ENCODE data around the gene PRAMEF14.
"Not testable (repeated sequence)": the region's sequence is repeated elsewhere in the genome, so short reads cannot be mapped to it uniquely, and the experiment has no call there.

PRAMEF14 gene

DNA sequence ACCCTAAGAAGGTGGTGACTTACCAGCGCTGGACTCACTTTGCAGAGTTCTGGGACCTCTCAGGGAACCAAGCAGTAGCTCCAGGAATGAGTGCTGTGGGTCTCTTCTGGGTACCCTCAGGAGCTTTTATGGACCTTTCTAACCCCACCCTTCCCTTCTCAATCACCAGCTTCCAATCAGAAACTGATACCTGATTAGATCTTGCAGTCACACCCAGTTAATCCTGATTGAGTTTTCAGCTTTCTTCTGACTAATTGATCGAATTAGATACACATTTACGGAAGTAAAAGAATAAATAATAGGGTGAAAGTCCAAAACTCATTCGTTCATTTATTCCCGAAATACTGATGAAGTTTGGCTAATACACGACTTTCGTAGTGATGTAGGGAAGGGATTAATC is at the start of gene PRAMEF14:
TSS of gene PRAMEF14 (minus strand) at position 101 of the 400 bp plus-strand sequence. CDS start 1,820 bp downstream, outside the sequence.
- not testable (repeated sequence) for DNase-seq

GRCh38 chr1:13395311-13395710 is 48.4 kb upstream of the PRAMEF14 start:
- DNase-seq, result not testable (repeated sequence)

- not testable (repeated sequence) for DNase-seq
Observed at GRCh38 chr1:13394761-13395160, 47.8 kb upstream of the PRAMEF14 start.

DNA sequence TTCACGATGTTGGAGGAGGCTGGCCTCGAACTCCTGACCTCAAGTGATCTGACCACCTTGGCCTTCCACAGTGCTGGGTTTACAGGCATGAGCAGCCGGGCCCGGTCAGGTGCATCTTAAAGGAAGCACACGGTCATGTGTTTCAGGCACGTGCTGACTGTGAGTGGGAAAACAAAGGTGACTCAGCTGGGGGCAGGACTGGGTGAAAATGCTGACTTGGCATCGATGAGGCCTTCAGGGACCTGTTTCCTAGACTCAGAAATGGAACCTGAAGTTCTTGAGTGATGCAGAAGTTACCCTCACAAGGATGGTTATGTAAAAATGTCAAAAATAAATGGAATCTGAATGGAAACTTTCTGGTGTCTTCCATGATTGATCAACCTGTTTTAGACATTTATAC is 46.1 kb upstream of the PRAMEF14 start:
- not testable (repeated sequence) for DNase-seq

DNA sequence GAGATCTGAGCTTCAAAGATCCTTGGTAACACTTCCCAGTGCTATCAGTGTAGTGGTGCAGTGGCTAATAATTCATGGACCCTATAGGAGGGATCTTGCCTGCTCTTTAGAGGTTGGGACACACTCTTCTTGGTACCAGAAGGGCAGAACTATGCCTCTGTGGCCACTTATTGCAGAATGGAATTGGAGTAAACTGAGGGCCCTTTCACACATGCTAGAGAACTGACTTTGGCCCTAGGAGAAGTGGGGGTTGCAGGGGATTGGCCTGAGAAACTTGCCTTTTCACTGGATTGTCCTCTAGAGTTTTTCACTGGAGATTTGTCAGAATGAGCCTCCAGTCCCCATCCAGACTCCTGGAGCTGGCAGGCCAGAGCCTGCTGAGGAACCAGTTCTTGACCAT is 42.4 kb upstream of the PRAMEF14 start, which contains the start of gene PRAMEF17:
TSS of gene PRAMEF17 (plus strand) at position 301 of the 400 bp plus-strand sequence. CDS start at position 327, 26 bp downstream.
- not testable (repeated sequence) for DNase-seq

DNA sequence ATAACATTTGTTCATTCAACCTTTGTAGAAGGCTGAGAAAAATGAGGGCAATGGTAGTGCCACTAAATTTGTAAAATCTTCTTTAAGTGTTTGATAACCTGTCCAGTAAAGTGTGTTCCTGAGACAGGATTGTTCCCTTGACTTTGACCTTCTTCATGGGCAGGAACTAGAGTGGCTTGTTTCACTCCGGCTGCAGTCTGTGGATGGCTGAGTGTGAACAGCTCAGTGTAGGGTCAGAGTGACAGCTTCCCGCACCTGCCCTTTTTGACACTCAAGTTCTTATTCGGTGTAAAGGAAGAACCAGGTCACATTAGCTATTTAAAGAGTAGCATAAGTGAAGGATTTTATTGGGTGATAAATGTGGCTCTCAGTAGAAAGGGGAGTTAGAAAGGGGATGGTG is 33.4 kb upstream of the PRAMEF14 start:
- not testable (repeated sequence) for DNase-seq

- DNase-seq, result not testable (repeated sequence)
Observed at GRCh38 chr1:13378983-13379382, 32.0 kb upstream of the PRAMEF14 start.

DNA sequence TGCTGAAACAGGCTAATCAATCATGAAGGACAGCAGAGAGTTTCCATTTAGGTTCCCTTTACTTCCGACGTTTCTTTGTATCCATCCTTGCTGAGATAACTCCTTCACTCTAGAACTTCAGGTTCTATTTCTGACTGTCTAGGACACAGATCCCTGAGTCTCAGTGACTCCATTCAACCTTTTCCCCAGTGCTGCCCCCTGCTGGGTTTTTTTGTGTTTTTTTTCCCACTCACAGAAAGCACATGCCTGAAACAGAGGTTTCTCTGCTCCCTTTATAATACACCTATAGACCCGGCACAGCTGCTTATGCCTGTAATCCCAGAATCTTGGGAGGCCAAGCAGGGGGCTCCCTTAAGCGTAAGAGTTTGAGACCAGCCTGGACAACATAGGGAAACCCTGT is 21.6 kb upstream of the PRAMEF14 start:
- DNase-seq, result not testable (repeated sequence)

DNA sequence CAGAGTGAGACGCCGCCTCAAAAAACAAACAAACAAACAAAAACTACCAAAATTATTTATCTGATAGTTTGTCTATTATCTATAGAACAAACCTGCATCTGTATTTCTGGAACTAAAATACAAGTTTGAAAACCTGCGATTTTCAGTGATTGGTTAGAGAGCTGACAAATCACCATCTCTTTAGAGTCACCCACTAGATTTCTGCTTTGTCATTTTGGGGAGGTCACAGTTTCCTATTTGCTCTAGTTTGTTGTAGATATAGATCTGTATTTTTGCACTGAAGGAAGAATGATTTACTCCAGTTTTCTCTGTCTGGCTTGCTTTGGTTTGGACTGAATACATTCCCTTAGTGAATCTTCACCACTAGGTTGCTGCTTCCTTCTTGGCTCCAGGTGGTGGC is 19.6 kb upstream of the PRAMEF14 start:
- DNase-seq, result not testable (repeated sequence)

- not testable (repeated sequence) for DNase-seq
Observed at GRCh38 chr1:13364928-13365327, 18.0 kb upstream of the PRAMEF14 start.

DNA sequence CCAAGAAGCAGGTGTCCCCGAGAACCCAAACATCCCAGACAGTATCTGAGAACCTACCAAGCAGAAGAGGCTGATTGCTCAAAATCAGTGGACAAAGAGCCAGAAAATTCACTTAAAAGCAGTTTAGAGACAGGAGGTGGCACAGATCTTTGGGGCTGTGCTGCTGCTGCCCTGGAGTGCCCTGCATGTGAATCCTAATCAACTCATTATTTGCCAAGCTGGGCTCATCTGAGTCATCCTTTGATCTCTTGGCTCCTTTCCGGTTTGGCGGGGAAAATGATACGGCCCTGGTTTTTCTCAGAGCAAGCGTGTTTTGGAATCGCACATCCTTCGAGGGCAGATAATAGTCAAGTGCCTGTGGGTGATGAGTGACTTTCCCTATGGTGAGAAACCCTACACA is 15.4 kb upstream of the PRAMEF14 start:
- DNase-seq, result not testable (repeated sequence)

GRCh38 chr1:13356774-13357173 is 9.8 kb upstream of the PRAMEF14 start:
- DNase-seq, result not testable (repeated sequence)

- DNase-seq, result not testable (repeated sequence)
Observed at GRCh38 chr1:13354475-13354874, 7.5 kb upstream of the PRAMEF14 start.

GRCh38 chr1:13353476-13353875 is 6.5 kb upstream of the PRAMEF14 start:
- not testable (repeated sequence) for DNase-seq

- not testable (repeated sequence) for DNase-seq
Observed at GRCh38 chr1:13342496-13342895, 4.4 kb downstream of the PRAMEF14 start.

DNA sequence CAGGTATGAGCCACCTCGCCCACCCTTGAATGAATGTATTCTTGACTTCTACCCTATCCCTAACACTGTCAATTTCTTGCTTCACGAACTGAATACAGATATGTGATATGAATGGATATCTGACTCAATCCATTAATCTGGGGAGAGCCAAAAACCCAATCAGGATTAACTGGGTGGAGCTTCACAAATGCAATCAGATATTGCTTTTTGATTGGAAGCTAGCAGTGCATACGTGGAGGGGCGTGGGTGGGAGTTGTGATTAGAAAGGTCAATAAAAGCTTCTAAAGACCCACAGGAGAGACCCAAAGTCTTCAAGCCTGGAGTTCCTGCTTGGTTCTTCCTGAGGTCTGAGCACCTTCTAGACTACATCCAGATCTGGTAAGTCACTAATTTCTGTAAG is 31.7 kb downstream of the PRAMEF14 start, which contains the start of gene PRAMEF15:
TSS of gene PRAMEF15 (plus strand) at position 301 of the 400 bp plus-strand sequence. CDS start 2,827 bp downstream, outside the sequence.
- DNase-seq, result not testable (repeated sequence)

DNA sequence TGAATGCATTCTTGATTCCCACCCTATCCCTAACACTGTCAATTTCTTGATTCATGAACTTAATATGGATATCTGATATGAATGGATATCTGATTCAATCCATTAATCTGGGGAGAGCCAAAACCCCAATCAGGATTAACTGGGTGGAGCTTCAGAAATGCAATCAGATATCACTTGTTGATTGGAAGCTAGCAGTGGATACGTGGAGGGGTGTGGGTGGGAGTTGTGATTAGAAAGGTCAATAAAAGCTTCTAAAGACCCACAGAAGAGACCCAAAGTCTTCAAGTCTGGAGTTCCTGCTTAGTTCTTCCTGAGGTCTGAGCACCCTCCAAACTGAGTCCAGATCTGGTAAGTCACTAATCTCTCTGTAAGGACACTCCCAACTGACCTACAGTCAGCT is 43.7 kb downstream of the PRAMEF14 start, which contains the start of gene PRAMEF33:
TSS of gene PRAMEF33 (plus strand) at position 301 of the 400 bp plus-strand sequence. CDS start 2,416 bp downstream, outside the sequence.
- DNase-seq, result not testable (repeated sequence)

DNA sequence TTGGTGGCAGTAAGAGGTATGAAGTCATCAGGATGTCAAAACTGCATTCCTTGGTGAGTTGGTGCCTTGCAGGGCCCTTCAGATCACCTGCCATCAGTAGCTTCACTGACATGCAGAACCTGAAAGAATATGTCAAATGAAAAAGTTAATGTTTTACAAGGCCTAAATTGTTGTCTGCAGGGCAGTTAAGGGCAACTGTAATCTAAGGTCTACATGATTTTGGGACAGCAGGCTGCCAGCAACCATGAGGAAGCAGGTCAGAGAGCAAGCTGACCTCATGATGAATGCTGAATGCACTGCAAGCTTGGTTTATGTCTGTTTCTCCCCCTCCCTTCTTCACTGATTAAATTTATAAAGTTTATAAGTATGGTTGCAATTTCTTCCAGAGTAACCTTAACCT is 44.7 kb downstream of the PRAMEF14 start:
- not testable (repeated sequence) for DNase-seq

DNA sequence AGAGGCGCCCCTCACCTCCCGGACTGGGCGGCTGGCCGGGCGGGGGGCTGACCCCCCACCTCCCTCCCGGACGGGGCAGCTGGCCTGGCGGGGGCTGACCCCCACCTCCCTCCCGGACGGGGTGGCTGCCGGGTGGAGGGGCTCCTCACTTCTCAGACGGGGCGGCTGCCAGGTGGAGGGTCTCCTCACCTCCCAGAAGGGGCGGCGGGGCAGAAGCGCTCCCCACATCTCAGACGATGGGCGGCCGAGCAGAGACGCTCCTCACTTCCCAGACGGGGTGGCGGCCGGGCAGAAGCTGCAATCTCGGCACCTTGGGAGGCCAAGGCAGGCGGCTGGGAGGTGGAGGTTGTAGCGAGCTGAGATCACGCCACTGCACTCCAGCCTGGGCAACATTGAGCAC is 48.2 kb downstream of the PRAMEF14 start:
- DNase-seq, result not testable (repeated sequence)

- not testable (repeated sequence) for DNase-seq
Observed at GRCh38 chr1:13297216-13297931, 49.6 kb downstream of the PRAMEF14 start.

Measured in activated effector memory CD4-positive, alpha-beta T cell treated with Interleukin-2 at 50 U/mL for 16 hours (primary cell).